ENCODE results near the gene MAP3K9.
"Not testable (repeated sequence)": the region's sequence is repeated elsewhere in the genome, so short reads cannot be mapped to it uniquely, and the experiment has no call there.

MAP3K9 gene

DNA sequence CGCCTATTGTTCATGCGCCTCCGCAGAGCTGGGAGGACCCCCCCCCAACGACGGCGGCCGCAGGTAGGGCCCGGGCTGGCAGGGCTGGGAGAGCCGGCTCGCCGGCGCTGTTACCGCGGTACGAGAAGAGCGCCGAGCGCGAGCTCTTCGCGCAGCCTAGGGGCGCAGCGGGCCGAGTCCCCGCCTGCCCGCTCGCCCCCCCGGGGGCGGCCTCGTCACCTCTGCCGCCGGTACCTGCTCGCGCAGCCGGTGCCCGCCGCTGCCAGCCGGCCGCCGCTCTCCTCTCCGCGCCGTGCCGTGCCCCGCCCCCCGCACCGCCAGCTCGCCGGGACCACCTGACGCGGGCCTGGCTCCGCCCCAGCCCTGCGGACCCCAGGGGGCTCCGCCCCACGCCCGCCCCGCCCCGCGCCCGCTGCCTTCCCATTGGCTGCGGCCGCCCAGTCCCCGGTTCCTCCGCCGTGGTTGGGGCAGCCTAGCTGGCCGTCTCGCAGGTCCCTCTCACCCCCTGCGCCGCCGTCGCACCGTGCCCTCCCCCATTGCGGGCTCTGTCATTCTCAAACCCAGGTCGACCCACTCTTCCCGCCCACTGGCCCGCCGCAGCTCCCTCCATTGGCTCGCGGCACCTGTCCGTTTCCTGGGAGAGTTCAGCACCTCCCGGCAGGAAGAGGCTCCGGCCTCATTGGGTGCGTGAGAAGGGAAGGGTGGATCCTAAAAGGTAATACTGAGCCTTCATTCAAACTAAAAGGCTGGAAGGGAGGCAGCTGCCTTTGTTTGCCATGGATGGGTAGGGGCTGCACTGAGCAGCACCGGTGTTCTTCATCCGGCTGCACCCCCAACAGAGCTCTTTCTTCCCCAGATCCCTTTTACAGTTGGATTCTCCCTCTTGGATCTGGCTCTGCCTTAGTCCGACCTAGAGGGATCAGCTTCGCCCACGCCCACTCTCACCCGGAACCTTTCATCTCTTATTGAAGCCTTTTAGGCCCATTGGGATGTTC, at the start of gene MAP3K9:
MAP3K9 (minus strand) TSS at position 289 of the 995 bp plus-strand sequence. CDS start 342 bp downstream, outside the sequence.
- DNase-seq, result peak; percentile 80

- DNase-seq, result no peak
Measured at GRCh38 chr14:70858641-70859040, 49.3 kb upstream of the MAP3K9 start.

- DNase-seq, result no peak
Measured at GRCh38 chr14:70857496-70857890, 48.2 kb upstream of the MAP3K9 start.

- DNase-seq, result peak in 1 of 2 donors; percentile 1
Measured at GRCh38 chr14:70856851-70857495, 47.7 kb upstream of the MAP3K9 start.

- no peak for DNase-seq
Measured at GRCh38 chr14:70855486-70855885, 46.2 kb upstream of the MAP3K9 start.

DNA sequence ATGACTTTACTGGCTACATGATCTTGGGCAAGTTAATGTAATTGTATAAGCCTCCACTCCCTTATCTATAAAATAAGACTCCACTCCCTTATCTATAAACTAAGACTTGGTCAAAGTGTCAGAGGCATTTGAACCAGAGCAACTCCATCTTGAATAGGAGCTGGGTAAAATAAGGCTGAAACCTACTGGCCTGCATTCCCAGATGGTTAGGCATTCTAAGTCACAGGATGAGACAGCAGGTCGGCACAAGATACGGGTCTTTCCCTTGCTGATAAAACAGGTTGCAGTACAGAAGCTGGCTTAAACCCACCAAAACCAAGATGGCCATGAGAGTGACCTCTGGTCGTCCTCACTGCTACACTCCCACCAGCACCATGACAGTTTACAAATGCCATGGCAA, 44.3 kb upstream of the MAP3K9 start:
- DNase-seq, result not testable (repeated sequence)

DNA sequence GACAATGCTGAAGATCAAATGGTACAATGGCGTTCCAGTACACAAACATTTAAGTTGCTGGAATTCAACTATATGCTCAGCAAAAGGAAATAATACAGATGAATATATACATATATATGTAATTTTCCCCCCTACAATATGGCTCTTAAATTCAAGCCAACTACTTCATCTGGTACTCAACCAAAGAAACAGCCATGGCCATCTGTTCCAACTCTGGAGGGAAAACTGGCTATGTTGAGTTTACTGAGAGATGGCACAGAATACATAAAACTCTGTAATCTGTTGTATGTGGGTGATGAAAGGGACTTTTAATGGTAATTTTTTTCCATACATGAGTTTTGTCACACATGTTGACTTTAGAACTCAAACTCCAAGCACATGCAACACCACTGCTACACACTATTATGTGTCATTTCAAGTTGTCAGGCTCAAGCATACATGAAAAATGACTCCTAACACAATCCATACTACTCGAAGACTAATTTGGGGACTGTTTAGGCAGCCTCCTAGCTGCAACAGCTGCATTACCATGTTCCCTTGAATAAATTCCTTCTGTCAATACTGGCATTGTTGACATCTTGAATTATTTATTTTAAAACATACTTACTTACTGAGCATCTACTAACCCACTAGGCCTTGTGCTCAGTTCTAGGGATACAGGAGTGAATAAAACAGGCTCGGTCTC, 38.2 kb upstream of the MAP3K9 start:
- no peak for DNase-seq

GRCh38 chr14:70845601-70846000, 36.3 kb upstream of the MAP3K9 start:
- no peak for DNase-seq

DNA sequence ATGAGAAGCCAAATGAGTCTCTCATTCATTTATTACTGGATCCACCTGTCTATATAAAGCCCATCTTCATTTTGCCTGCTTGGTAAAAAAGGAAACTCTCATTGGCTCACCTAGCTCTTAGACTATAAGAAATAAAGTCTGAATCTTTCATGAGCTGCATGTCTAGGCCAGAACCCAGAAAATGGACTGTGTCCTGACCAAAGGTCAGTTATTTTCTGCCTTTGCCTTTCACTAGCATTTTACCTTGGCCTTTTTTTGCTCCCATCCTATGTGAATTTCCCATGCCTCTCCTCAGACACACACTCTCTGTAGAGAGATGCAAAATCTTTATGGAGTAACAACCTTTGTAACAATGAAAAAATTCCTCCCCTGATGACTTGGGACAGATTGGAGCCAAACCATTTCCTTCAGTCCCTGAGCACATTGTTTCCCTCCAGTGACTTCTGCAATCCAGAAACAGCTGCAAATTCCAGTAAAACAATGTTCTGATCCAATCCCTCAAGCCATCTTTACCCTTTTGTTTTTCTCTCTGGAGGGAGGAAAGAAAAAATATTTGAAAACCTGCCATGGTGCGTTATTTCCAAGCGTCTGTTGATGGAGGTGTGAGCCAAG, 33.6 kb upstream of the MAP3K9 start:
- DNase-seq, result no peak

DNA sequence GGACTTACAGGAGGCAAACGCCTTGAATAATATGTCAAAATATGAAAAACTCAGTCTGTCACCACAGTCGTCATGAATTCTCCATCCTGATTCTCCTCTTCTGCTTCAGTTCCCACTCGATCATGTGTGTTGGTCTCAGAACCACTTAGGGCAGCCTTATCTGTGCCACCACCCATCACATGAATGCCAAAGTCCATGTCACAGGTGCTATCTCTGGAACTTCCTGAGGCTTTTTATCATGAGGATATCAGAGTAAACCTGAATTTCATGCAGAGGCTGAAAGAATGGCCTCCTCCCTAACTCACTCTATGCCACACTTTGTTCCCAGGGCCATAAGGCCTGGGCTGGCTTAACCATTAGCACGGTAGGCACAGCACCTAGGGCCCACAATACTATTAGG, 28.8 kb upstream of the MAP3K9 start:
- DNase-seq, result no peak

DNA sequence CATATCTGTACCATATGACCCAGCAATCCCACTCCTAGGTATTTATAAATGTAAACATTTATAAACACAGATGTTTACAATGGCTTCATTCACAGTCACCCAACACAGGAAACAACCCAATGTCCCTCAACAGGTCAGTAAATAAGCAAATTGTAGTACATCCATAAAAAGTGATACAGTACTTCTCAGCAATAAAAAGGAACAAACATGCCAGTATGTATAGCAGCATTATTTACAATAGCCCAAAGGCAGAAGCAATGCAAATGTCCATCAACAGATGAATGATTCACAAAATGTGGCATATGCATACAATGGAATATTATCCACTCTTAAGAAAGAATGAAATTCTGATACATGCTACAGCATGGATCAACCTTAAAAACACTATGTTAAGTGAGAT, 27.6 kb upstream of the MAP3K9 start:
- no peak for DNase-seq

- DNase-seq, result no peak
Measured at GRCh38 chr14:70833884-70834283, 24.6 kb upstream of the MAP3K9 start.

GRCh38 chr14:70832561-70833305, 23.4 kb upstream of the MAP3K9 start:
- DNase-seq, result no peak

GRCh38 chr14:70830998-70831781, 21.9 kb upstream of the MAP3K9 start:
- DNase-seq, result no peak

GRCh38 chr14:70828188-70828587, 18.9 kb upstream of the MAP3K9 start:
- no peak for DNase-seq

DNA sequence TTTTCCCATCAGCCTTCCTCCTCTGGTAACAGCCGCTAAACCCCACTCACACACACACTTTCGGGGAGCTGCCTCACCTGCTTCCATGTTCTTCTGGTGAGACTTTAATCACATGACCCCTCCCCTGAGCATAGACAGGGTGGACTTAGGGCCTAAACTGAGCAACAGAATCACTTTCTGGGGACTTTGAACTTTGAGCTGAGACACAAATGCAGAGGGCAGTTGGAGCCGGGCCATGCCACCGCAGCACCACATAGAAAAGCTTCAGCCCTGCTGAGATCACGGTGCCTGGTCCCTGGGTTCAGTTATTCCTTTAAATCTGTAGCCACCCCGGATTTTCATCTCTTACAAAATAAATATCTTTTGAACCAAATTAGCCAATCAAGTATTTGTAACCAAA, 18.4 kb upstream of the MAP3K9 start:
- no peak for DNase-seq

DNA sequence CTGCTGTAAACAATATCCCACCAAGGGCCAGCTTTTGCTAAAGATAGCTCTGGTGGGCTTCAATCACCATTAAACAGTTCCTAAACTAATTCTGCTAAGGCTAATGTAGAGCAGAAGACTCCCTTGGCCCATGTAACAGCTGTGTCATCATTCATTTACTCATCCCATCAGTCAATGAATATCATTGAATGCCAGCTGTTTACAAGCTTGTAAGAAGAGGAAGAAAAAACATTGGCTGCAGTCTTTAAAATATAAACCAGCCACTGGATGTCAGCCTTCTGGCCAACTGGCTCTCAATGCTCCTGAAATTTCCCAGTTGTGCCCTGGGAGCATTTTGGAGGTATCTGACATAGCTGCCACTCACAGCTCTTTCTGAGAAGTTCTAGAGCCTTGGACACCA, 18.0 kb upstream of the MAP3K9 start:
- no peak for DNase-seq

DNA sequence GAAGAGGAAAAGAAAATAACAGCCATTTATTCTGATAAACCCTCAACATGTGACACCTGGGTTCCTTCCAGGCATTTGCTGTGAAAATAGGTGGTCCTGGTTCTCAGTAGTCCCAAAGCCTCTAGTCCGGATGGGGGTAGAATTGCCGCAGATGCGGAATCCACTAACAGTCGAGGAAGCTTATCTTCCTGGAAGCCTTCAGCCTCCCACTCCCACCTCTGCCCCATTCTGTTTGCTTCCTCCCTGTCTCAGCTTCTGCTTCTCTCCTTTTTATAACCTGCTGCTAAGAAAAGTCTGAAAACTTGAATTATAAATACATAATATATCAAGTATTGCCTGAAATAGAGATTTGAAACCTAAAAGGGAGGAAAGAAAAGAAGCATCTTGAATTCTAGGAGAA, 14.0 kb upstream of the MAP3K9 start:
- DNase-seq, result no peak

GRCh38 chr14:70822530-70823185, 13.3 kb upstream of the MAP3K9 start:
- no peak for DNase-seq

GRCh38 chr14:70821584-70822529, 12.5 kb upstream of the MAP3K9 start:
- DNase-seq, result no peak
